Measurements from ENCODE around the gene CACHD1. TPM values are rescaled to one million over a fixed set of nuclear protein-coding genes. Genes with fewer than 3 reads are reported as not detected.
"Not testable (repeated sequence)": the region's sequence is repeated elsewhere in the genome, so short reads cannot be mapped to it uniquely, and the experiment has no call there.

CACHD1 gene
- total RNA-seq, 1 donor = 7.3 TPM

- no peak overlapping the region for H3K4me3 ChIP-seq (ENCODE audit: low read depth, low read length)
- no peak for DNase-seq (ENCODE audit: low read depth)
- no peak for TF ChIP-seq CTCF (IDR thresholded peaks at IDR 0.05; ENCODE audit: insufficient read depth, low read length)
Measured at GRCh38 chr1:64699327-64699726, 229.4 kb downstream of the CACHD1 start.

GRCh38 chr1:64701071-64701470 lies 231.1 kb downstream of the CACHD1 start:
- no peak for TF ChIP-seq CTCF (IDR thresholded peaks at IDR 0.05; ENCODE audit: insufficient read depth, low read length)
- H3K4me3 ChIP-seq (ENCODE audit: low read depth, low read length) = no peak overlapping the region
- DNase-seq (ENCODE audit: low read depth) = no peak

GRCh38 chr1:64701886-64702285 lies 232.0 kb downstream of the CACHD1 start:
- TF ChIP-seq CTCF (IDR thresholded peaks at IDR 0.05; ENCODE audit: insufficient read depth, low read length) = no peak
- no peak for DNase-seq (ENCODE audit: low read depth)
- H3K4me3 ChIP-seq (ENCODE audit: low read depth, low read length) = no peak overlapping the region

- H3K4me3 ChIP-seq (ENCODE audit: low read depth, low read length); DNase-seq (ENCODE audit: low read depth): not testable (repeated sequence)
Measured at GRCh38 chr1:64702670-64703069, 232.7 kb downstream of the CACHD1 start.

- H3K4me3 ChIP-seq (ENCODE audit: low read depth, low read length) = no peak overlapping the region
- DNase-seq (ENCODE audit: low read depth) = no peak
- no peak for TF ChIP-seq CTCF (IDR thresholded peaks at IDR 0.05; ENCODE audit: insufficient read depth, low read length)
Measured at GRCh38 chr1:64703600-64703999, 233.7 kb downstream of the CACHD1 start.

- no peak for DNase-seq (ENCODE audit: low read depth)
- no peak overlapping the region for H3K4me3 ChIP-seq (ENCODE audit: low read depth, low read length)
- no peak for TF ChIP-seq CTCF (IDR thresholded peaks at IDR 0.05; ENCODE audit: insufficient read depth, low read length)
Measured at GRCh38 chr1:64705591-64705990, 235.7 kb downstream of the CACHD1 start.

GRCh38 chr1:64711266-64711665 lies 241.3 kb downstream of the CACHD1 start:
- no peak for DNase-seq (ENCODE audit: low read depth)
- no peak for TF ChIP-seq CTCF (IDR thresholded peaks at IDR 0.05; ENCODE audit: insufficient read depth, low read length)
- H3K4me3 ChIP-seq (ENCODE audit: low read depth, low read length) = no peak overlapping the region

Data from fibroblast of the aortic adventitia (primary cell).